IMR-90 (cell line): Measurements from ENCODE around the gene CDH13. TPM values are rescaled to one million over a fixed set of nuclear protein-coding genes. Genes with fewer than 3 reads are reported as not detected.

ENCODE experiments used
- ATAC-seq: fragments of 200-7000 bp; cut with Tn5 transposase; 2 replicates; pipeline ENCODE4 v1.9.1; 2020; ENCODE audit warnings: low read depth, mild to moderate bottlenecking, moderate library complexity
- BruUV-seq: library from RNA; stranded (reverse); fragments of 400-500 nt; replicated peaks from 2 replicates; lab custom pipeline; 2021; lab: Mats Ljungman, UMichigan
- CTCF ChIA-PET: fragments of 300-600 bp; formaldehyde crosslinking; extraction: SDS; loops from one replicate; lab custom pipeline; 2021; ENCODE audit warnings: antibody characterized with exemption; lab: Yijun Ruan, JAX
- POLR2A ChIA-PET: fragments of 300-600 bp; sonication (Branson Sonifier 250); formaldehyde crosslinking; loops from one replicate; lab custom pipeline; 2022; ENCODE audit warnings: antibody characterized with exemption; ENCODE audit not compliant: unreplicated experiment; lab: Charles Lee
- DNase-seq: peaks from one replicate; pipeline ENCODE4 v3.0.0; 2013
- H2AFZ ChIP-seq: replicated peaks from 2 replicates; pipeline ENCODE3; 2013; ENCODE audit warnings: low read length, mild to moderate bottlenecking; ENCODE audit not compliant: poor library complexity
- H2AK5ac ChIP-seq: 2 replicates; pipeline ENCODE4 v1.6.1; 2013; ENCODE audit warnings: low read depth, low read length, inconsistent platforms
- H2AK9ac ChIP-seq: replicated peaks from 2 replicates; pipeline ENCODE3; 2013; ENCODE audit warnings: mild to moderate bottlenecking, low read depth, low read length, moderate library complexity; ENCODE audit not compliant: poor library complexity
- H2BK120ac ChIP-seq: 2 replicates; pipeline ENCODE4 v1.6.1; 2013; ENCODE audit warnings: low read depth, low read length, inconsistent platforms
- H2BK15ac ChIP-seq: 3 replicates; pipeline ENCODE4 v1.6.1; 2013; ENCODE audit warnings: low read depth, low read length, inconsistent platforms
- H2BK20ac ChIP-seq: 2 replicates; pipeline ENCODE4 v1.6.1; 2013; ENCODE audit warnings: low read depth, mild to moderate bottlenecking, inconsistent platforms, low read length, moderate library complexity
- H2BK5ac ChIP-seq: 2 replicates; pipeline ENCODE4 v1.6.1; 2013; ENCODE audit warnings: mild to moderate bottlenecking, low read depth, low read length, inconsistent platforms; ENCODE audit not compliant: poor library complexity, severe bottlenecking
- H3K14ac ChIP-seq: replicated peaks from 2 replicates; pipeline ENCODE4 v1.6.1; 2013; ENCODE audit warnings: low read depth, low read length, inconsistent platforms
- H3K18ac ChIP-seq: 2 replicates; pipeline ENCODE4 v1.6.1; 2013; ENCODE audit warnings: low read depth, low read length, control low read depth
- H3K23ac ChIP-seq: 2 replicates; pipeline ENCODE4 v1.6.1; 2013; ENCODE audit warnings: low read depth, low read length, inconsistent platforms
- H3K27ac ChIP-seq: 2 replicates; pipeline ENCODE4 v1.5.1; 2013; ENCODE audit warnings: mild to moderate bottlenecking, control low read depth, low read length; ENCODE audit not compliant: insufficient read depth
- H3K27me3 ChIP-seq: 2 replicates; pipeline ENCODE4 v1.6.1; 2013; ENCODE audit warnings: low read length; ENCODE audit not compliant: control insufficient read depth, insufficient read depth
- H3K36me3 ChIP-seq: 2 replicates; pipeline ENCODE4 v1.6.1; 2013; ENCODE audit warnings: low read length, mixed read lengths; ENCODE audit not compliant: control insufficient read depth, insufficient read depth
- H3K4ac ChIP-seq: 2 replicates; pipeline ENCODE4 v1.6.1; 2013; ENCODE audit warnings: low read depth, low read length, inconsistent platforms
- H3K4me1 ChIP-seq: 2 replicates; pipeline ENCODE4 v1.6.1; 2013; ENCODE audit warnings: low read length, mixed read lengths; ENCODE audit not compliant: control insufficient read depth, insufficient read depth
- H3K4me2 ChIP-seq: 2 replicates; pipeline ENCODE4 v1.6.1; 2013; ENCODE audit warnings: low read depth, mild to moderate bottlenecking, control low read depth, low read length, moderate library complexity
- H3K4me3 ChIP-seq: 2 replicates; pipeline ENCODE4 v1.5.1; 2013; ENCODE audit warnings: low read depth, mild to moderate bottlenecking, control low read depth, low read length, moderate library complexity; ENCODE audit not compliant: insufficient read depth
- H3K56ac ChIP-seq: 2 replicates; pipeline ENCODE4 v1.6.1; 2013; ENCODE audit warnings: low read length, inconsistent platforms; ENCODE audit not compliant: insufficient read depth; ENCODE audit errors: extremely low read depth
- H3K79me1 ChIP-seq, 2 experiments: 2 replicates each; pipeline ENCODE4 v1.6.1; 2013; ENCODE audit warnings: low read length in 2 of 2, inconsistent platforms in 1 of 2, low read depth in 1 of 2
- H3K9ac ChIP-seq: 2 replicates; pipeline ENCODE4 v1.6.1; 2013; ENCODE audit warnings: low read depth, low read length, control low read depth
- H3K9me1 ChIP-seq: 2 replicates; pipeline ENCODE4 v1.6.1; 2013; ENCODE audit warnings: low read length, inconsistent platforms; ENCODE audit not compliant: insufficient read depth
- H3K9me3 ChIP-seq: 2 replicates; pipeline ENCODE4 v1.6.1; 2013; ENCODE audit warnings: low read length; ENCODE audit not compliant: control insufficient read depth, insufficient read depth
- H4K20me1 ChIP-seq: 2 replicates; pipeline ENCODE4 v1.6.1; 2013; ENCODE audit warnings: low read length, inconsistent platforms; ENCODE audit not compliant: insufficient read depth
- H4K5ac ChIP-seq: 2 replicates; pipeline ENCODE4 v1.6.1; 2013; ENCODE audit warnings: mild to moderate bottlenecking, low read depth, low read length, control low read depth
- H4K8ac ChIP-seq, 2 experiments: 2 replicates each; pipeline ENCODE4 v1.6.1; 2013; ENCODE audit warnings: low read depth in 2 of 2, low read length in 2 of 2, control low read depth in 1 of 2, inconsistent platforms in 1 of 2
- H4K91ac ChIP-seq: 2 replicates; pipeline ENCODE4 v1.6.1; 2013; ENCODE audit warnings: low read depth, low read length, inconsistent platforms; ENCODE audit not compliant: insufficient read depth
- BHLHE40 ChIP-seq: fragments of 150-350 bp; IDR thresholded peaks from 2 replicates; pipeline ENCODE4 v1.6.1; 2016; ENCODE audit warnings: mild to moderate bottlenecking, low read depth, low read length
- CEBPB ChIP-seq: IDR thresholded peaks from 2 replicates; pipeline ENCODE4 v1.6.1; 2012; ENCODE audit warnings: low read depth, low read length, improper control_type of control experiment
- CHD1 ChIP-seq: IDR thresholded peaks from 2 replicates; pipeline ENCODE4 v1.6.1; 2012; ENCODE audit warnings: low read depth, low read length, improper control_type of control experiment
- CTCF ChIP-seq: conservative IDR thresholded peaks from 2 replicates; pipeline ENCODE4 v1.5.1; 2012; ENCODE audit warnings: mild to moderate bottlenecking, low read depth, low read length, improper control_type of control experiment
- ELK1 ChIP-seq: fragments of 150-350 bp; IDR thresholded peaks from 2 replicates; pipeline ENCODE4 v1.6.1; 2016; ENCODE audit warnings: low read depth, mild to moderate bottlenecking, low read length, moderate library complexity, borderline replicate concordance
- FOS ChIP-seq: fragments of 150-350 bp; IDR thresholded peaks from 2 replicates; pipeline ENCODE4 v1.6.1; 2016; ENCODE audit warnings: low read depth, low read length
- MAFK ChIP-seq: IDR thresholded peaks from 2 replicates; pipeline ENCODE4 v1.6.1; 2012; ENCODE audit warnings: low read depth, low read length, improper control_type of control experiment
- MAZ ChIP-seq: IDR thresholded peaks from 2 replicates; pipeline ENCODE4 v1.6.1; 2012; ENCODE audit warnings: low read depth, mild to moderate bottlenecking, low read length, improper control_type of control experiment, moderate library complexity, borderline replicate concordance
- MXI1 ChIP-seq: IDR thresholded peaks from 2 replicates; pipeline ENCODE4 v1.6.1; 2012; ENCODE audit warnings: low read depth, mild to moderate bottlenecking, low read length, moderate library complexity, borderline replicate concordance
- NFE2L2 ChIP-seq: fragments of 150-350 bp; IDR thresholded peaks from 2 replicates; pipeline ENCODE4 v1.6.1; 2016; ENCODE audit warnings: low read depth, mild to moderate bottlenecking, low read length
- POLR2A ChIP-seq: IDR thresholded peaks from 2 replicates; pipeline ENCODE4 v1.6.1; 2012; ENCODE audit warnings: mild to moderate bottlenecking, low read depth, low read length
- RAD21 ChIP-seq: IDR thresholded peaks from 2 replicates; pipeline ENCODE4 v1.6.1; 2012; ENCODE audit warnings: low read length, improper control_type of control experiment
- RCOR1 ChIP-seq: IDR thresholded peaks from 2 replicates; pipeline ENCODE4 v1.6.1; 2012; ENCODE audit warnings: mild to moderate bottlenecking, low read length, improper control_type of control experiment; ENCODE audit not compliant: insufficient replicate concordance
- RFX5 ChIP-seq: IDR thresholded peaks from 2 replicates; pipeline ENCODE4 v1.8.0; 2012; ENCODE audit warnings: low read depth, mild to moderate bottlenecking, low read length, moderate library complexity
- USF2 ChIP-seq: fragments of 150-350 bp; IDR thresholded peaks from 2 replicates; pipeline ENCODE4 v1.6.1; 2017; ENCODE audit warnings: mild to moderate bottlenecking, antibody characterized with exemption, low read length, low read depth
- WGBS, 2 experiments: methylation state at CpG; one replicate each; pipeline versions ENCODE4 v1.1.5 to v1.1.7; 2013; ENCODE audit warnings: missing lambda C conversion rate in 2 of 2; ENCODE audit not compliant: insufficient read length in 1 of 2; ENCODE audit errors: extremely low coverage in 2 of 2; 5-methylcytosine and 5-hydroxymethylcytosine counted together
- dilution Hi-C: fragments of 300-500 bp; cut with HindIII; formaldehyde crosslinking; loops from one replicate; pipeline ENCODE4 v1.14.3; 2018; ENCODE audit warnings: low sequenced_read_pairs; ENCODE audit not compliant: unreplicated experiment
- in situ Hi-C: fragments of 300-500 bp; cut with MboI; formaldehyde crosslinking; loops from 3 replicates; pipeline ENCODE4 v1.14.3; 2019; ENCODE audit warnings: low sequenced_read_pairs, inconsistent platforms, mixed read lengths
- intact Hi-C: fragments of 100-400 bp; cut with micrococcal nuclease; formaldehyde crosslinking; loops from 2 replicates; pipeline ENCODE4 v1.10.0; 2022
- polyA plus RNA-seq, 3 experiments: library from polyadenylated mRNA; depleted of rRNA; stranded (reverse); fragments of >200 nt; gene quantifications; 2 replicates each; pipeline ENCODE4 v1.2.3, GENCODE V29; 2012; ENCODE audit warnings: low replicate concordance in 1 of 3
- total RNA-seq: library from RNA; depleted of rRNA; stranded (reverse); fragments of >200 nt; gene quantifications from 2 replicates; pipeline ENCODE4 v1.2.3, GENCODE V29; 2012

CDH13 gene
- total and polyA plus RNA-seq, 2 of the 4 experiments (the other 2 are of a cell fraction), result 61.6 to 74.7 TPM

- dilution Hi-C loops, result no loop called here
These were observed 1073.0 kb downstream of the CDH13 start for GRCh38 chr16:83699817-83700216.

More at GRCh38 chr16:83699817-83700216, 1073.0 kb downstream of the CDH13 start:
- Histone ChIP-seq H3K4me1 (no peaks in the 10 kb centered on the region), H3K18ac (no peak overlapping the region), H3K23ac (no peak overlapping the region), H3K9me3 (no peaks in the 10 kb centered on the region), H3K4me2 (no peak overlapping the region), H4K8ac (no peak overlapping the region), H2BK15ac (no peak overlapping the region), H2AK9ac (no peak overlapping the region), H2AFZ (no peak overlapping the region), H4K5ac (no peak overlapping the region), H3K14ac (no peak overlapping the region), H3K56ac (no peak overlapping the region), H3K4me3 (no peak overlapping the region), H3K9ac (no peak overlapping the region), H2BK5ac (no peak overlapping the region), H3K36me3 (no peaks in the 10 kb centered on the region), H4K20me1 (no peaks in the 10 kb centered on the region), H2BK20ac (no peak overlapping the region), H4K91ac (no peak overlapping the region), H3K4ac (no peak overlapping the region), H3K9me1 (peaks cover 8% of the 10 kb centered on the region; the same call in 1 of the 2 replicates), H3K27ac (no peak overlapping the region), H3K79me1 (no peaks in the 10 kb centered on the region), H2AK5ac (no peak overlapping the region), H3K27me3 (no peaks in the 10 kb centered on the region), H2BK120ac (no peak overlapping the region)
- WGBS, 2 experiments, result 60% methylated on average over 1 of the region's 4 CpGs; no CpG with 5 or more reads in 1 of the 2 experiments
- in situ Hi-C loops (no loop called here), intact Hi-C loops (no loop called here)
- ATAC-seq, result no peak
- BruUV-seq, result no TSS peak
- no peak for TF ChIP-seq MAFK
- TF ChIP-seq NFE2L2, result no peak
- no peak for TF ChIP-seq MXI1
- no peak for TF ChIP-seq ELK1
- no peak for TF ChIP-seq POLR2A
- no peak for TF ChIP-seq CHD1
- TF ChIP-seq CEBPB, result no peak
- no peak for TF ChIP-seq RFX5
- TF ChIP-seq FOS, result no peak
- TF ChIP-seq USF2, result no peak
- TF ChIP-seq MAZ, result no peak
- TF ChIP-seq BHLHE40, result no peak
- no peak for TF ChIP-seq RCOR1
- TF ChIP-seq RAD21, result no peak
- TF ChIP-seq CTCF, result no peak
- ChIA-PET POLR2A (no interaction called here), CTCF (no interaction called here)
- DNase-seq, result no peak
